Panc1 (cell line): Measurements from ENCODE around the gene SH2D5. TPM values are rescaled to one million over a fixed set of nuclear protein-coding genes. Genes with fewer than 3 reads are reported as not detected.

Experiments used
- ATAC-seq: fragments of 200-7000 bp; cut with Tn5 transposase; 2 replicates; pipeline ENCODE4 v1.9.1; 2020; ENCODE audit warnings: mild to moderate bottlenecking, moderate library complexity
- BruUV-seq: library from RNA; stranded (reverse); fragments of 400-500 nt; replicated peaks from 2 replicates; lab custom pipeline; 2021; lab: Mats Ljungman, UMichigan
- CTCF ChIA-PET: fragments of 300-600 bp; sonication (Branson Sonifier 250); formaldehyde crosslinking; loops from one replicate; lab custom pipeline; 2022; ENCODE audit warnings: antibody characterized with exemption; lab: Charles Lee
- POLR2A ChIA-PET: fragments of 300-600 bp; sonication (Branson Sonifier 250); formaldehyde crosslinking; loops from one replicate; lab custom pipeline; 2022; ENCODE audit warnings: antibody characterized with exemption; lab: Charles Lee
- DNase-seq: peaks from one replicate; pipeline ENCODE4 v3.0.0-alpha.2; 2010; ENCODE audit warnings: low read depth, low spot score
- H3K27ac ChIP-seq: 2 replicates; pipeline ENCODE4 v1.5.1; 2011; ENCODE audit warnings: mild to moderate bottlenecking, low read length, inconsistent platforms
- H3K27me3 ChIP-seq: fragments of 200-500 bp; sonication (Bioruptor generic); 2 replicates; pipeline ENCODE4 v1.6.0; 2014; ENCODE audit warnings: low read length, inconsistent platforms; ENCODE audit not compliant: control insufficient read depth, insufficient read depth
- H3K36me3 ChIP-seq: fragments of 200-500 bp; sonication (Bioruptor generic); 2 replicates; pipeline ENCODE4 v1.5.1; 2014; ENCODE audit warnings: inconsistent platforms, mild to moderate bottlenecking, low read length, moderate library complexity; ENCODE audit not compliant: control insufficient read depth, insufficient read depth
- H3K4me1 ChIP-seq: 2 replicates; pipeline ENCODE4 v1.5.1; 2011; ENCODE audit warnings: inconsistent platforms, mild to moderate bottlenecking, low read length, moderate library complexity; ENCODE audit not compliant: control insufficient read depth, insufficient read depth
- H3K4me3 ChIP-seq, 2 experiments: 2 replicates each; pipeline ENCODE4 v1.5.1; 2011 to 2012; ENCODE audit warnings: low read depth in 2 of 2, low read length in 2 of 2, mild to moderate bottlenecking in 2 of 2, inconsistent platforms in 1 of 2, moderate library complexity in 1 of 2
- H3K9me3 ChIP-seq: fragments of 200-500 bp; sonication (Bioruptor generic); 2 replicates; pipeline ENCODE4 v1.5.1; 2014; ENCODE audit warnings: low read depth, mild to moderate bottlenecking, inconsistent platforms, low read length, moderate library complexity; ENCODE audit not compliant: control insufficient read depth, insufficient read depth
- CTCF ChIP-seq: fragments of 450-650 bp; IDR thresholded peaks from 2 replicates; pipeline ENCODE4 v1.5.1; 2017; ENCODE audit warnings: mild to moderate bottlenecking
- POLR2AphosphoS5 ChIP-seq: IDR thresholded peaks from 2 replicates; pipeline ENCODE4 v1.6.1; 2012; ENCODE audit warnings: mild to moderate bottlenecking, low read depth, low read length, moderate library complexity
- REST ChIP-seq, 2 experiments: IDR thresholded peaks; 2 replicates each; pipeline ENCODE4 v1.6.1; 2011 to 2012; ENCODE audit warnings: low read depth in 2 of 2, control low read depth in 1 of 2, low read length in 1 of 2, mild to moderate bottlenecking in 1 of 2, moderate library complexity in 1 of 2; ENCODE audit not compliant: insufficient read depth in 1 of 2
- SIN3A ChIP-seq: IDR thresholded peaks from 2 replicates; pipeline ENCODE4 v1.6.1; 2012; ENCODE audit warnings: low read depth, mild to moderate bottlenecking, low read length, moderate library complexity, borderline replicate concordance; ENCODE audit not compliant: insufficient read depth
- TCF7L2 ChIP-seq: IDR thresholded peaks from 2 replicates; pipeline ENCODE4 v1.6.1; 2011; ENCODE audit warnings: mild to moderate bottlenecking, low read depth, low read length, inconsistent platforms
- in situ Hi-C: cut with HindIII; loops from 2 replicates; pipeline ENCODE4 v1.10.0; 2016; ENCODE audit warnings: low sequenced_read_pairs, low pct_unique_long_range_greater_than_20kb
- intact Hi-C: fragments of 100-400 bp; cut with micrococcal nuclease; formaldehyde crosslinking; loops from one replicate; pipeline ENCODE4 v1.10.0; 2022; ENCODE audit not compliant: unreplicated experiment
- total RNA-seq: library from RNA; stranded (reverse); gene quantifications from one replicate; pipeline ENCODE4 v1.2.1, GENCODE V29; 2021; ENCODE audit not compliant: unreplicated experiment

The SH2D5 gene
- total RNA-seq, 1 experiment from 2014 or later = 23.3 TPM

- peaks cover 57% of the 10 kb centered on the region for H3K36me3 ChIP-seq
- ATAC-seq (no peak), DNase-seq (no peak)
- no peak for TF ChIP-seq POLR2AphosphoS5
- TF ChIP-seq CTCF = no peak
- no peak for TF ChIP-seq REST (IDR thresholded peaks at IDR 0.05; ENCODE audit: insufficient read depth in 1 of 2, low read depth in 2 of 2, low read length in 1 of 2)
- TF ChIP-seq TCF7L2 = no peak
- TF ChIP-seq SIN3A = no peak
- no peak overlapping the region for H3K4me3 ChIP-seq
- no peaks in the 10 kb centered on the region for H3K9me3 ChIP-seq
- CTCF ChIA-PET = no interaction called here
- no peak overlapping the region for H3K27ac ChIP-seq
- POLR2A ChIA-PET = no interaction called here
- H3K4me1 ChIP-seq = no peaks in the 10 kb centered on the region
- intact Hi-C loops (no loop called here), in situ Hi-C loops (no loop called here)
- no TSS peak for BruUV-seq
- no peaks in the 10 kb centered on the region for H3K27me3 ChIP-seq
Observed at GRCh38 chr1:20771780-20772179, 39.3 kb upstream of the SH2D5 start.

GRCh38 chr1:20770314-20771087 is 38.0 kb upstream of the SH2D5 start:
- intact Hi-C loops (no loop called here), in situ Hi-C loops (no loop called here)
- H3K4me1 ChIP-seq = no peaks in the 10 kb centered on the region
- CTCF ChIA-PET = interaction anchor here (0.6 kb wide), 1 partner anchor 11 kb away, joined by 3 read pairs; no protein-coding TSS in a partner anchor
- H3K27me3 ChIP-seq = no peaks in the 10 kb centered on the region
- BruUV-seq = no TSS peak
- TF ChIP-seq CTCF (no peak), REST (IDR thresholded peaks at IDR 0.05; ENCODE audit: insufficient read depth in 1 of 2, low read depth in 2 of 2, low read length in 1 of 2) (no peak), SIN3A (no peak), TCF7L2 (no peak), POLR2AphosphoS5 (no peak)
- POLR2A ChIA-PET = interaction anchor here (0.6 kb wide), 1 partner anchor 74 kb away, joined by 3 read pairs; no protein-coding TSS in a partner anchor
- no peak for ATAC-seq
- DNase-seq = no peak
- H3K27ac ChIP-seq = no peak overlapping the region
- H3K4me3 ChIP-seq = no peak overlapping the region
- H3K9me3 ChIP-seq = no peaks in the 10 kb centered on the region
- peaks cover 52% of the 10 kb centered on the region for H3K36me3 ChIP-seq
